Measurements from ENCODE around the gene COG5.
"Not testable (repeated sequence)": the region's sequence is repeated elsewhere in the genome, so short reads cannot be mapped to it uniquely, and the experiment has no call there.

The COG5 gene

DNA sequence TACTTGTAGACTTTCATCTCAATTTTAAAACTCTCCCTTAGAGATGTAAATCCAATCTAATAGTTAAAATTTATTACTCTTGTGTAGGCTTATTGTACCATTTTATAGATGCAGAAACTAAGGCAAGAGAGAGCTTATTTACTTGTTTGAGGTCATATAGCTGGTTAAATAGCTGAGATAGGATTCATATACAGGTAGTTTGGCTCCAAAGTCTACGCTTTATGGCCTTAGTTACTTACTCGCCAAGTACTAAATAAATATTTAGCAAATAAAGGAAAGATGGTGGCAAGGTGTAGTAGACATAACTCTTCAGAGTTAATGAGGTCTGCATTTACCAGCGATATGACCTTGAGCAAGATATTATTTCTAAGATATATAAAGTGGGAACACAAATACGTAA lies 308.1 kb downstream of the COG5 start:
- DNase-seq = no peak

GRCh38 chr7:107254398-107254985 lies 309.2 kb downstream of the COG5 start:
- no peak for DNase-seq

DNA sequence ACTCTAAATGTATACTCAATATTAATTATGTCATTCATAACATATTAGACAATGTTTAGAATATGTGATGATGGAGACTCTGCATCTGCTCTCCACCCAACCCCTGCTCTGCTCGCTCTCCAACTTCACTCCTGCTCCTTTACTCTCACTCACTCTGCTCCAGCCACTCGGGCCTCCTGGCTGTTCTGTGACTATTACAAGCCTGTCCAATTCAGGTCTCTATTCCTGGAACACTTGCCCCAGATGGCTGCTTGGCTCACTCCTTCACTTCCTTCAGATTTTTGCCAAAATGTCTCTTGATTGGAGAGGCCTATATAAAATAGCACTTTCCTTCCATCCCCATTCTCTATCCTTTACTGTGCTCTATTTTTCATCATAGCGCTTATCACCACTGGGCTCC lies 310.1 kb downstream of the COG5 start:
- no peak for DNase-seq

GRCh38 chr7:107251963-107252362 lies 311.8 kb downstream of the COG5 start:
- DNase-seq = no peak

DNA sequence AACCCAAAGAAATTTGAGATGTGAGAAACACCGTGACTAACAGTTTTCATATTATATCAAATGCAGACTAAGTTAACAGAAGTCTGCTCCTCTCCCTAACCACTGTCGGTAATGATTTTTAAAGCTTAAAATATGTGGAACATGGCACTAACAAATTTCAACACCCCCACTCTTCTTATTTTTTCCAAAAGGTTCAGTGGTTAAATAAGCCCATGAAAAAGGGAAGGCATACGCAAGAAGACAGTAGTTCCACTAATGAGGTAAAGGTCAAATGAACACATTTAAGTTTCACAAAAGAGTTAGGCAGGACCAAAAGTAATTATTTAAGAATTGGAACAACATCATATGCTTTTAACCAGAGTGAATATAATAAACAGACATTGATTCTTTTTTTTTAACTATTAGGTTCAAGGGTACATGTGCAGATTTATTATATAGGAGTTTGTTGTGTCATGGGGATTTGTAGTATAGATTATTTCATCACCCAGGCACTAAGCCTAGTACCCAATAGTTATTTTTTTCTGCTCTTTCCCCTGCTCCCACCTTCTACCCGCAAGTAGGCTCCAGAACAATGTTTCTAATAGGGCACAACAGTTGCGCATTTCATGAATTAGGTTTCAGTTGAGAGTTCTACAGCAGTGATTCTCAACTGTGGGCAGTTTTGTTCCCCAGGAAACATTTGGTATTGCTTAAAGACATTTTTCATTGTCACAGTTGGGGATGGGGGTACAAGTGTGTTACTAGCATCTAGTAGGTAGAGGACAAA lies 315.0 kb downstream of the COG5 start:
- DNase-seq = no peak

- not testable (repeated sequence) for DNase-seq
These were observed 316.9 kb downstream of the COG5 start for GRCh38 chr7:107246836-107247235.

DNA sequence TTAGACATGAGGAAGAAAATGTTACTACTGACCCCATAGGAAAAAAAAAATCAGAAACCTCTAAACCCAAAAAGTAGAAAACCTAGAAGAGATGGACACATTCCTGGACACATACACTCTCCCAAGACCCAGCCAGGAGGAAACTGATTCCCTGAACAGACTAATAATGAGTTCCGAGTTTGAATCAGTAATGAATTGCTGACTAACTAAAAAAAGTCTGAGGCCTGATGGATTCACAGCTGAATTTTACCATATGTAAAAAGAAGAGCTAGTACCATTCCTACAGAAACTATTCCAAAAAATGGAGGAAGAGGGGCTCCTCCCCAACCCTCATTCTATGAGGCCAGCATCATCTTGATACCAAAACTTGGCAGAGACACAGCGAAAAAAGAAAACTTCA lies 319.1 kb downstream of the COG5 start:
- no peak for DNase-seq

GRCh38 chr7:107242267-107242666 lies 321.5 kb downstream of the COG5 start:
- no peak for DNase-seq

DNA sequence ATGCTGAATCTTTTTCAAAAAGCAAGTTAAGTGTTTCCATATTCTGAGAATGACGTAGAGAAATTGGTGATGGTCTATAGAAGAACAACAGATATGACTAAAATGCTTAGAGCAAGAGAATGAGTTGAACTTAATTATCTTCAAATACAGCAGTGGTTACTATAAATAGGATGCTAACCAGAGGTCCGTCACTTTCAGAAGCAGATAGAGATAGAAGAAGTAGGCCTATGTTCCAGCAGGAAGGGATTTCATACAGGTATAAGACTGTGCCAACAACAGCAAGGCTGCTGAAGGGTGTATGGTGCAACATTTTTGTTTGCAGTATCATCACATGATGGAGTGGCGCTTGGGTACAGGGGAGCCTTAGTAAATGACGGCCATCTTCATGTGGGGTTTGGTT lies 326.3 kb downstream of the COG5 start:
- DNase-seq = no peak

DNA sequence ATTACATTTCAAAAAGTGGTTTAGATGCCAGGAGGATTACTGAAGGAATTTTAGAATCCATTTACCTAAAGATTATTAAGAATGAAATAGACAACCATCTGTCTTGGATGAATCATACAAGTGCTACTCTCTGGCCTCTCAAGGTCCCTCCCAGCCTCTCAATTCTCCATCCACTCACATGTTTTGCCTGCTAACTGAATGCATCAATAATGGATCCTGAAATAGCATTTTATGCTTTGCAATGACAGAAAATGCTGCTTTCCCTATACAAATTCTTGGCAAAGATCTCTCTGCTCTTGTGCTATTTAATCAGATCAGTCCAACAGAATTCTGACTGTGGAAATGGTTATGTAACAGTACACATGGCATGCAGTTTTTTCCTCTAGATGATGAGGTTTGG lies 326.9 kb downstream of the COG5 start:
- no peak for DNase-seq

DNA sequence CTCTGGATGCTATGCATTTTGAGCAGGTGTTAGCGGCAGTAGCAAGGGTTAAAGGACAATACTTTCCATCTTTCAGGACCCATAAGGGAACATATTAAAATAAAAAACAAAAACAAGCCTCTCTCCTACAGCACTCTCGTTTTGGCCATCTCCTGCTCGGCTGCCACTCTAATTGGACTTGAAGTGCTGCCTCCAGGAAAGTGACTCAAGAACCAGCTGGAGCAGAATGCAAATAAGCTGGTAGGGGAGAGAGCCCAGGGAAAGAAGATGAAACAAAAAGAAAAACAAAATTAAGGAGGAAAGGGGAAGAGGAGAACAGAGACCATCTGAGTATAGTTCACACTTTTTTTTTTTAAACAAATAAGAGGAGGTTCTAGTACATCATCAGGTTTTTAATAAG lies 329.3 kb downstream of the COG5 start:
- DNase-seq = no peak

GRCh38 chr7:107233981-107234380 lies 329.7 kb downstream of the COG5 start:
- DNase-seq = no peak

DNA sequence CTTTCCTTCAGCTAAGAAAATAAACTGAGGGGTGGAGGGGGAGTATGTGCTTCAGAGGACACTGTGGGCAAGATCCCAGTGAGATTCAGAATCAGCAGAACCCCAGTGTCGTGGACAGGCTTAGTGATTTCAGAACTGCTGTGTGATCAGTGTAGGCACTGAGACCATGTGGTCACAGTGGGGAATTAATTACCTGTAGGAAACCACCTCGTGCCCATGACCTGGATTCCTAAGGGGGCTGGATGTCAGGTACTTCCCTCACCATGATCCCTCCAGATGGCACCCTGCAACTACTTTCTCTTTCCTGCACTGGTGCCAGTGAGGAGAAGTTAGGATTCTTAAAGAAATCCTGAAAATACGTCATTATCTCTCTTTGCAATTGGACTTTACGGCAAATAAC lies 330.5 kb downstream of the COG5 start:
- no peak for DNase-seq

DNA sequence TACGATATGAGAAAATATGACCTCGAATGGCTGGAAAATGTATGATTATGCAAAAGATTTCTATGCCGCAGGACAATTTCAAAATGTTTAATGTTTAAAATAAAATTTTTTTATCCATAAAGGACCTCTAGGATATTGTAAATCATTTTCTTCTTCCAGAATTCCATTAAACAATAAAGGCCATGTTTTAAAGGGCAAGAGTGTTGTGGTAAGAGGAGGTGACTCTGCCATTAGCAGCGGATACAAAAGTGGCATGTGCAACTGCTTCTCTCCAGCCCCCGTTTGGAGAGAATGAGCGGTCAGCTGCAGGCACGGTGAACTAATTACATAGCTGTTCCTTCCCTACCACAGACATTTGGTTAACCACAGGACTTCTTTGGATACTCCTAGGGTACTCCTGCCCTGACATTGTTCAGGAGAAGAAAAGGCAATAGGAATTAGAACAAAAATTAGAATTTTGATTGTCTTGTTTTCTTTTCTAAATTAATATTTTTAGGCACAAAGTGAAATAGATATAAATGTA lies 331.1 kb downstream of the COG5 start:
- no peak for DNase-seq

DNA sequence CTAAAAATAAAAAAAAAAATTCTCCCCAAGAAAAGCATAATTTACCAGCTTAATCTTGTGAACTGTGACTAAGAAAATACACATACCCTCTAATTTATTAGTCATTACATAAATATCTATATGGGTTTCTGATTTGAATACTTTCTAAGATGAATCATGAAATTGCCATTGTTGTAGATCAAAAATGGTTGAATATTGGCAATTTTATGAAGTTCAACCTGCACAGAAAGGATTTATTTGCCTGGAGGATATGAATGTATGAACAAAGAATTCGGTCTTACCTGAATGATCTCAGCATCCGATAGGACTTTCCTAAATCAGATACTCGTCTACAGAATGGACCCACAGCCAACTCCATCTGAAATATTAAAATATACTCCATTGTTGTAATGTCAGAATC lies 333.4 kb downstream of the COG5 start:
- no peak for DNase-seq

DNA sequence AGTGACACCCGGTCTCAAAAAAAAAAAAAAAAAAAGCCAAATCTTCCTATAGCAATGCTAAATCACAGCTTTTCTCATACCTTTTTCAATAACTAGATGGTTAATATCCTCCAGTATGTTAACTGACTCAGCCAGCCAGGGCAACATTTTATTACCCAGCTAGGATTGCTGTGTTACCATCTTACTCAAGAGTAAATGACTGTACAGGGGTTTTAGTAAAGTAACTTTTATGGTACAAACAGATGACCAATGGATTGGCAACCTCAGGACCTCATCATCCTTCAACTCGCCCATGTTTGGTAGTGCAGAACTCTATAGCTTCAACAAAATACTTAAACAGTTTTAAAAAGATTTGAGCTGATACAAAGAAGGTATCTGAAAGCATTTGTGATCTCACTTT lies 335.4 kb downstream of the COG5 start:
- DNase-seq = no peak

DNA sequence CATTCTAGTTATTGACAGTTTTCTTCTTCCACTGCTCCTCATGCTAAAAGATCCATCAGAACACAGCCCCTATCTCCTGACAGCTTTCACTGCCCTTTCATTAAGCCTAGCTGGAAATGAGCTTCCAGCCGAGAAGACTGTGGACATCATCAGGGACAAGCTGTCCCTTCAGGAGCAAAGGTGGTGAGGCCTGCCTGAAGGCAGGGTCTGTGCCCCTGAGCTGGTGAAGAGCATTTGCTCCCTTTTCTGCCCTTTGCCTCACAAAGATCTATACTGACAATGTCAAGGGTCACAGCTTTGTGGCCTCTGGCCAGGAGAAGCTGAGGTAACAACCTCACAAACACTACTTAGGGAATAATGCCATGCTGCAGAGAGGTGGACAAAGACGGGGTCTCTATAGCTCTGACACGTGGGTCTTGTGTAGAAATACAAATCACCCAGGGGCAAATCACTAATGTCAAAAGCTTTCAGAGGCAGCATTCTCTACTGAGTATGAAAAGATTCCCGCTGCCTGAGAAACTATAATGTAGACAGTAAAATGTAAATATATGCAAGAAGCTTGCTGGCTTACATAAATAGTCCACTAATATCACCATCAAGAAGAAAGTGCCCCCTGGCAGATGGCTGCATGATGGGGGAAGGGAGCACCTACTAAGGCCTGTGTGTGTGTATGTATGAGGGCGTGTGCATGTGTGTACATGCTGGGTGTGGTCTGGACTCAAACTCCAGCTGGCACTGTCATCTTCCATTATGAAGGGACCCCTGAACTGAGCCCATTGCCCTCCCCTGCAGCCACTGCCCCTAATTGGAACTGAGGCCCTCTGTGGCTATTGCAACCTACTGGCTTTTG lies 339.1 kb downstream of the COG5 start:
- DNase-seq = no peak

GRCh38 chr7:107220806-107221205 lies 342.9 kb downstream of the COG5 start:
- DNase-seq = not testable (repeated sequence)

DNA sequence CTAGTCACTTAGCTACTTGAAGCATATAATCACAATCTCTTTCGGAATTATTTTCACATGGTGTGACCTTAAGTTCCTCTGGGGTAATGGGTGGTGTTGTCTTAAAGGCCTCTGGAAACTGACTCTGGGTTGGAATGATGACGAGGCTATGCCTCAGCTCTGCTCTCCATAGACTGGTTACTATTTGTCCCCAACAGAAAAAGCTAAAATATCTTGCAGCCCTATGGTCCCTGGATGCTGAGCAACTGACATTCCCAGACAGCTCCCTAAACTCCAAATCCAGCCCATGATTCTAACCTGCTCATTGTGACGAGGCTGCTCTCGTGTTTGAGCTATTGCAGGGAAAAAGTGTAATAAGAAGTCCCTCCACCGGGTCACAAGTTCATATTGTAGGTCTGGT lies 343.4 kb downstream of the COG5 start:
- no peak for DNase-seq

GRCh38 chr7:107219563-107220244 lies 344.0 kb downstream of the COG5 start:
- no peak for DNase-seq

- DNase-seq = no peak
These were observed 349.8 kb downstream of the COG5 start for GRCh38 chr7:107213945-107214344.

- no peak for DNase-seq
These were observed 350.4 kb downstream of the COG5 start for GRCh38 chr7:107213193-107213788.

GRCh38 chr7:107212725-107213124 lies 351.0 kb downstream of the COG5 start:
- DNase-seq = no peak

All from NCI-H2171 treated with DMSO at 0.1 percent for 48 hours (cell line).